Mammary epithelial cell (primary cell): ENCODE measurements around the gene RGS17.

Experiments
- CTCF ChIP-seq, 2 donors: IDR thresholded peaks in 1 of 2; conservative IDR thresholded peaks in 1 of 2; 2 replicates each; pipeline ENCODE4 v1.5.1; 2011 to 2012; ENCODE audit warnings: inconsistent platforms in 2 of 2, low read length in 2 of 2, mild to moderate bottlenecking in 2 of 2, control low read depth in 1 of 2, low read depth in 1 of 2; ENCODE audit not compliant: insufficient read depth in 1 of 2; ENCODE audit errors: extremely low read depth in 1 of 2
- EZH2 ChIP-seq: IDR thresholded peaks from 2 replicates; pipeline ENCODE4 v1.6.1; 2012; ENCODE audit warnings: low read length, inconsistent platforms, borderline replicate concordance

GRCh38 chr6:153162172-153162571, 31.1 kb upstream of the RGS17 start:
- no peak for TF ChIP-seq CTCF (conservative IDR thresholded peaks at IDR 0.05 in 1 of 2, IDR thresholded peaks at IDR 0.05 in 1 of 2; ENCODE audit: extremely low read depth in 1 of 2, insufficient read depth in 1 of 2, low read depth in 1 of 2, low read length in 2 of 2)
- TF ChIP-seq EZH2 = no peak
